ENCODE results near the gene EDN3.

The EDN3 gene

GRCh38 chr20:59360934-59361333 is 60.5 kb downstream of the EDN3 start:
- DNase-seq (ENCODE audit: low read depth in 1 of 2, low spot score in 1 of 2) = no peak

DNA sequence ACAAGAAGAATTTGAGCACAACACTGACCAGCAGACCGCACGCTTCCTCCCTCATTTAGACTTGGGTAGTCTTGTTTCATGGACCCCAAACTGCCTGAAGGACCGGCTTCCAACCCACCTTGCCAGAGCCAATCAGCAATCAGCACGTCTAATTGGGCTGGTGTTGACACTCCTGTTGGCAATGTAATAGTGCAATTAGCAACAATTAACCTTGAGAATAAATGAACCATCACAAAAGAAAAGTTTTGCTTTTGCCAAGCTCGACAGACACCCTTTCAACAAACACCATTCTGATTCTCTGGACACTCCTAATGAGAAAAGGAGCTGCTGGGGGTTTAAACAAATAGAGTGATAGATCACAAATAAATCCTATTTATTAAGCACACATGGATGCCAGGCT is 61.0 kb downstream of the EDN3 start:
- no peak for DNase-seq (ENCODE audit: low read depth in 1 of 2, low spot score in 1 of 2)

GRCh38 chr20:59363101-59363500 is 62.7 kb downstream of the EDN3 start:
- no peak for DNase-seq (ENCODE audit: low read depth in 1 of 2, low spot score in 1 of 2)

DNA sequence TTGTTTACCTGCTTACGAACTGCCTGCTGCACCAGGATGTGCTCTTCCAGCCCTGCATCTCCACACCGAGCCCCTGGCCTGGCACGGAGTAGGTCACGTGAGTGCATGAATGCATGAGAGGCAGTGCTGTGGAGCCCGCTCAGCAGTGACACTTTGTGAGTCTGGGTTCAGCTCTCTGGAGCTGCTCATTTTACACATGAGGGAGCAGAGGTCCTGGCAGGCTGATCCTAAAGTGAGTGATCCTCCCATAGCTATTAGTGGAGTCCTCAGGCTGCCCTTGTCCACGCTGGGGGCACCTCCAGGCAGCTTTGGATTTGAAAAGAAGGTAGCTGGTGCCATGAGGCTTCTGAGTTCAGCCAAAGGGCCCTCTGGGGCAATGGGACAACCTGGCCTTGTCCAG is 64.2 kb downstream of the EDN3 start:
- DNase-seq (ENCODE audit: low read depth in 1 of 2, low spot score in 1 of 2) = no peak

DNA sequence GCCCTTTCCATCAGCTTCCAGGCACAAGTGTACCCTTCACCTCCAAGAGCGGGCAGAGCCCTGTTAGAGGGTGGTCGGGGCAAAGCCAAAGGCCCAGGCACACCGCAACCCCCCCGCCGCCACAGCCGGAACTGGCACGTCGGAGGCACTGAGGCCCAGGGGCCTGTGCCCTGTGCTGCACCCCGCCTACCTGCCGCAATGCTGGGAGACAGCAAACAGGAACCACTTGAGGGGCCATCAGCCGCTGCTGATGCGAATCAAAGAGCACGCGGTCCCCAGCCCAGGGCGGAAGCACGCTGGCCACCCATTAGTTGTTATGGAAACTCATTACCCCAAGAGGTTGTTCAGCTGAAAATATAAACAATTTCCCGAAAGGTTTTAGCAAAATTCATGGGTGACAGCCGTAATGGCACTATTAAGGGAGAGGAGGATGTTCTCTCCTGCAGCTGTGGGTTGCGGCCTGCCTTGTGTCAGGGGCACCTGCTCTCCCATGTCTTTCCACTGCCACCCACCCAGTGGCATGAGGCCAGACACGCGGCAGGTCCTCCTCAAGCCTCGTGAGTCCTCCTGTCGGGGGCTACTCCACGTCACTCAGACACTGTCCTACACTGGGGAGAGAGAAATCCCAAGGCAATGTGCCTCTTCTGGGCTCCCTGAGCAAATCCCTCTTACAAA is 65.3 kb downstream of the EDN3 start:
- DNase-seq (ENCODE audit: low read depth in 1 of 2, low spot score in 1 of 2) = no peak

- DNase-seq (ENCODE audit: low read depth in 1 of 2, low spot score in 1 of 2) = no peak
These were observed 71.0 kb downstream of the EDN3 start for GRCh38 chr20:59371431-59371830.

GRCh38 chr20:59374261-59374660 is 73.8 kb downstream of the EDN3 start:
- no peak for DNase-seq (ENCODE audit: low read depth in 1 of 2, low spot score in 1 of 2)

GRCh38 chr20:59375541-59375940 is 75.1 kb downstream of the EDN3 start:
- no peak for DNase-seq (ENCODE audit: low read depth in 1 of 2, low spot score in 1 of 2)
